DMS53 treated with DMSO at 0.1 percent for 48 hours (cell line): Measurements from ENCODE around the gene ITPR1.

Experiments used
- DNase-seq: peaks from one replicate; lab custom pipeline; 2025; ENCODE audit not compliant: unreplicated experiment; lab: John Stamatoyannopoulos, UW

ITPR1 gene

DNA sequence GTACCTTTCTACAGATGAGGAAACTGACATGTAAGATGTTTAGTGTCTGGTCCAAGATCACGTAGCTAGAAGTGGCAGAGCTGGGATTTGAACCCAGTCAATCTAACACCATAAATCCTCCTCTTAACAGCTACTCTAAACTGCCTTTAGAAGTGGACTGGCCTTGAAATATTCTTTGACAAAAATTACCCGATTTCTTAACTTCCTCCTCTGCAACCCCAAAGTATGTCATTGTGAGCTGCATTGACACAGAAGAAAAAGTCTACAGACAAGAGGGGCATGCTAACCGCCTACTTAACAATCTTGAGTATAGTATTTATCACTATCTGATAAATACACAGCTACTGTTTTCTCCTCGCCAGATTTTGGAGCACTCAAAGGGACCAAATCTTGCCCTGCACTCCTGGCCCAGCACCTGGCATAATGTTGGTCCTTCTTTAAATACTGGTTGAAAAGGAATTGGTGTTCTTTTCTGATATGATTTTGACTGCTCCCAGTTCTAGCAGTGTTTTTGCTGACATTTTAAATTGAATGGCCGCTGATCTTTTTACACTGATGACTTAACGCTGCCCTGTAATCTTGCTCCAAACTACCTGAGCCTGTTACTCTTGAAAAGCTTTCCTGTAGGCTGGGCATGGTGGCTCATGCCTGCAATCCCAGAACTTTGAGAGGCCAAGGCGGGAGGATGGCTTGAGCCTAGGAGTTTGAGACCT, 36.9 kb downstream of the ITPR1 start:
- no peak for DNase-seq

DNA sequence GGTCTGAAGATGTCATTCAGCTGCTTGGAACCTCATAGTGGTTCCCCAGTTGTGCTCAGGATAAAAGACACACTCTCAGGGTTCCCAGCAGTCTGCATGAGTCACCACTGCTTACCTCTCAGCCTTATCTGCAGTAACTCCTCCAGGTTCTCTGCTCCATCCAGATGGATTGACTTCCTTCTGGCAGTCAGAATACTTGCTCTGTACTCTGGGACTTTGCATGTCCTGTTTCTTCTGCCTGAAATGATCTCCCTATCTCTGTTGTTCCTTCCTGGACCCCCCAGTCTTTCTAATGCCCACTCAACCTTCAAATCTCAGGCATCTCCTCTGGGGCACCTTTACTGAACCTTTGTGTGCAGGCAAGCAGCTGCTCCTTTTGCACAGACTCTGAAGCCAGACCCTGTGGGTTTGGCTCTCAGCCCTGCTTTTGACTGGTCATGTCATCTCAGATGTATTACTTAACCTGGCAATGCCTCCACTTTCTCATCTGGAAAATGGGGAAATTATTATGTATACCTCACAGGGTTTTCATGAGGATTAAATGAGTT, 38.4 kb downstream of the ITPR1 start:
- DNase-seq = no peak

DNA sequence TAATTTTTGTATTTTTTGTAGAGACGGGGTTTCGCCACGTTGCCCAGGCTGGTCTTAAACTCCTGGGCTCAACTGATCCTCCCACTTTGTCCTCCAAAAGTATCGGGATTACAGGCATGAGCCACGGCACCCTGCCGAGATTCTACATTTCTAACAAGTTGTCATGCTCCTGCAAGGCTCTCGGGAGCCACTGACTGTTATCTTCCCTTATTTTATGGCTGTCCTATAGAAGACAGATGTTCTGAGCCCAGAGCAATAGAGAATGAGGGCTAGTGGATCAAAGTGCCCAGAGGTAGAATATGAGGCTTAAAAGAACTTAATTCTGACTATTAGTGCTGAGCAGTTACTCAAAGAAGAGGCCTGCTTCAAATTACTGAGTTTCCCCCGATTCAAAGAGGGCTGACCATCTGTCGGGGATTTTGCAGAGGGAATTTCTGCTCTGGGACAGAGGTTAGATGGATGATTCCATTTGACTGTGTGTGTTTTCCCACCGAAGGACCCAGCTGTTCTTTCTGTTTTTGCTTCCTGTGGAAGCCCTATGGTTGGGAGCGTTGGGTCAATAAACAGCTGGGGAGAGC, 39.5 kb downstream of the ITPR1 start:
- DNase-seq = no peak

DNA sequence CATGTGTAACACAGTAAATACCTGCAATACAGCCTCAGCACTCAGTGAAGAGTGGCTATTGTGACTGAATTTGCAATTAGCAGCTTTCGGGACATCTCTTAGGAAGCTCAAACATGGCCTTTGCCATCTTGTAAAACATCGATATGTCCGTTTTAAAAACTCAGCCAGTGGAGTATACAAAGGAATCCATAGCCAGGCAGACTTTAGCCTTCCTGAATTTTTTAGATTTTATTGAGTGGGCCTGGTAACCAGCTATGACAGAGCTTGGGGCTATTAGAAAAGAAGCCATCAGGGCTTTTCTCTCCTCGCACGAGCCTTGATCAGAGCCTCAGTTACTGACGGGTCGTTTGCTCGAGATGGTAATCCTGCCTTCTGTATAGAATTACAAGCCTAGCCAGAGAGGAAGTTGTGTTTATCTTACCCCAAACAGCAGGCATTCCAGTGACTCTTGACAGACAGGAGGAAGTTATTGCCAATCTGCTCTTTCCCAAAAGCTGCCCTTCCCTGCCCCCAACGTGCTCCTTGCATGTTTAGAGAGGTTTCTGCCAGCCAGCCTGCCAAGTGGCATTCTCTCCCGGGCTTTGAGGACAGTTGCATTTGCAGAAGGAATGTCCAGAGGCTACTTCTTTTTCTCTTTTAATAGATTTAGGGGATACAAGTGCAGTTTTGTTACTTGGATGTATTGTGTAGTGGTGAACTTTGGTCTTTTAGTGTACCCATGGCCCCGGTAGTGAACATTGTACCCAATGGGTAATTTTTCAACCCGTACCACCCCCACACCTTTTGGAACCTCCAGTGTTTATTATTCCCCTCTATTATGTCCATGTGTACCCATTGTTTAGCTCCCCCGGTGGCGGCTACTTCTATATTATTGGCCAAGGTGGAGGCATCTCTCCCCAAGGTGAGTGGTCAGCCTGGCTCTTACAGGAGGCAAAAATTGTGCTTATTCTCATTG, 40.6 kb downstream of the ITPR1 start:
- no peak for DNase-seq

DNA sequence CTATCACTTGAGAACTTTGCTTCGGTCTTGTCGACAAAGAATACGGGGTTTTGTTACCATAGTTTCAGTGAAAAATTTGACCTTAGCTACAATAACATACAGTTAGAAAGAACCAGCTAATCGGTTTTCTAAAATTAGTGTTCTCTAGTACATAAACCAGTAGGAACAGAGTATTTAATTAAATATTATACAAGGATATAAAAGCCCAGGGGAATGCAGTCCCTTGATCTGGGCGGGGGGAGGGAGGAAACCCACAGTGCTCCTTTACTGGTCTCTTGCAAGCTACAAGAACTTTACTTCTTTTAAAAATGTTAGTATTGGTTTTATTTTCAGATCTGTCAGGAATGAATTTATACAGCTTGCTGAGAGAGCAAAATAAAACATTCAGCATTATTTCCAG, 41.8 kb downstream of the ITPR1 start:
- DNase-seq = no peak

DNA sequence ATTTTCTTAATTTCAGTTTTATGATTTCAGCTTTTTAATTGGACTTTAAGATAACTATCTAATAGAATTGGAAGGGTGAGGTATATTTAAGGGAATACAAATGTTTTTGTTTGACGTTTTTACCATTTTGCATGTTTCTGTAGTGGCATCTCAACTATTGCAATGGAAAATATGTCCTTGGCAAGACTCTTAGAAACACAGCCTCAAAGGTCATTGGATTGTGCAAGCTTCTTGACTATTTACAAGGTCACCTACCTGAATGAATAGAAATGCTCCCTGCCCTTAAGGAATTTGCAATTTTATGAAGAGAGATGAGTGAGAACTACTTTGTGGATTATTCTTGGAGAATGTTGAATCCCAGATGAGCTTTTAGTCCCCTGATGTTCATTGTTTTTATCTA, 43.1 kb downstream of the ITPR1 start:
- DNase-seq = no peak

DNA sequence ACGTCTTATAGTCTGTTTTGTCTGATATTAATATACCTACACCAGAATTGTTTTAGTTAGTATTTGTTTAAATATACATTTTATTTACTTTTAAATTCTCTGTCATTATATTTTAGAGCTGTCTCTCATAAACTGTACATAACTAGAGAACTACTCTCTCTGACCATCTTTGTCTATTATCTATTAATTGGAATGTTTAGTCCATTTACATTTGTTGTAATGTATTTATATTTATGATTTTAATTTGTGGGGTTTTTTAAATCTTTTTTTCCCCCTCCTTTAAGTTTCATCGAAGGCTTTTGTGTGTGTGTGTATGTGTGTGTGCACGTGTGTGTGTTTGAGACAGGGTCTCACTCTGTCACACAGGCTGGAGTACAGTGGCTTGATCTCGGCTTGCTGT, 47.1 kb downstream of the ITPR1 start:
- DNase-seq = no peak

DNA sequence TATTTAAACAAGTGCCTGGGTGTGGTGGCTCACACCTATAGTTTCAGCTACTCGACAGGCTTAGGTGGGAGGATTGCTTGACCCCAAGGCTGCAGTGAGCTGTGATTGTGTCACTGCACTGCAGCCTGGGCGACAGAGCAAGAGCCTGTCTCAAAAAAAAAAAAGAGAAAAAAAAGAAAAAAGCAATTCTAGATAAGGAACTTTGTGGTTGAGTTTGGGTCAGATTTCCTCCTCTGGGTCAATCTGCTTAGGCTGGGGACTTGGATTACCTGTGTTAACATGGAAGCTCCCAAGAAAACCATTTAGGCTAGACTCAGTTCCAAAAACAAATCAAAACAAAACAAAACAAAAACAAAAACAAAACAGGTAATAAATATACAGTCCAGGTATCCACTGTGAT, 50.0 kb downstream of the ITPR1 start:
- DNase-seq = no peak

DNA sequence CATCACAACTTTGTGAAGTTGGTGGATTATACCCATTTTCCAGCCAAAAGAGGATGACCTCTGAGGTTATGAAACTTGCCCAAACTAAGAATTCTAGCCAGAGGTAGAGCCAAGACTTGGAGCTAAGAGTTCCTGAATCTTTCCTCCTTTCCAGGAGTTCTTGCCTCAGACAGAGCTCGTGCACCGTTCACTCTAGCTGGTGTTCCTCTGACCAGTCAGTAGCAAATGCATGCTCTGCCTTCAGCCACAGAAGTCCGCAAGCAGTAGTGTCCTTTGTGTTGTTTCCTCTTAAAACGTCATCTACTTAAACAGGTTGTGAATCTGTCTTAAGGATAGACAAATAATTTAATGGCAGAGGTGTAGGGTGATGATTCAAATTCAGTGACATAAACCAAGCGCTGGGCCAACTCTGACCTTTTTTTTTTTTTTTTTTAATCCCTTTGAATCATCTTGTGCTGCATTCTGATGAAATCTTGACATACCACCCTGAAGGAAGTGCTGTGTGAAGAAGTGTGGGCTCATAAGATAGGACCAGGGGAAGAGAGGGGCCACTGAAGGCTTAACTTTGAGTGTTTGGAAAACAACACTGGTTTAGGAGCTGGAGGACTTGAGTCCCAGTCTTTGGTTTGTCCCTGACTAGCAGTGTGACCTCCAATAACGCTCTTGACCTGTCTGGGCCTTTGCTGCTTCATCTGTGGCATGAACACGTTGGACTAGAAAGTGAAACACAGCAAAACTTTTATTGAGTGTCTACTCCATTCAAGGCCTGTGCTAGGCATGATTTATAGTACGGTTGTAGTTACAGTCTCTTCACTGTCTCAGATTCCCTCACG, 53.4 kb downstream of the ITPR1 start:
- no peak for DNase-seq

DNA sequence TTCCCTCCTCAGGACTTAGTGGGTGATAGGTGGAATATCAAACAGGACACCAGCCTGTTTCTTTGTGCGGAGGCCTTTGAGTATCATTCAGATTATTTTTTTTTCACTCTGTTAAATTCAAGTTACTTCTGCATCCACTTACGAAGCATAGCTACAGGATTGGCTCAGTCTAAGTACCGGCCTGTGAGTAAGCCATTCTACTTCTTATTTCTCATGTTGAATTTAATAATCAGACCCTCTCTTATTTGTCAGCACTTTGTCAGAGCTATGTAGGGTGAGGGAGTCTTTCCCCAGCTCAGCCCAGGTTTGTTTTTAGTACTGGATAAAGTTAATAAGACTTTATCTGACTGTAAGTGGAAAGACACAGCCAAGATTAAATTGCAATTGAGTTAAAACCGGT, 54.7 kb downstream of the ITPR1 start:
- no peak for DNase-seq

DNA sequence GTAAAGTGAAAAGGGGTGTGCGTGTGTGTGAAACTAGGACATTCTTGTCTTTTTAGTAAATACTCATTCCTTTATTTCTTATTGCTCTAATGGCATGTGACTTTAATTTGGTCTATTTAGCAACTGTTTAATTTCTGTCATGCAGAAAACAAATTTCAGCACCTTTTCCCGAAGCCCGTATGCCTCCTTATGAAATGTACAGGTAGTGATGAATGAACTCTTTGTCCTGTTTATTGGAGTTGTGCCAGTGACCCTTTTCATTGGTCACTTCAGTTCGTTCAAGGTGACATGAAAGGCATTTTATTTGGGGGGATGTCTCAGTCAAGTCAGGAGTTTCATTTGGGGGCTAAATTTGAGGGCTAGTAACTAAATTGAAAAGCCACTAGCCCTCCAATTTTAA, 55.2 kb downstream of the ITPR1 start:
- no peak for DNase-seq

DNA sequence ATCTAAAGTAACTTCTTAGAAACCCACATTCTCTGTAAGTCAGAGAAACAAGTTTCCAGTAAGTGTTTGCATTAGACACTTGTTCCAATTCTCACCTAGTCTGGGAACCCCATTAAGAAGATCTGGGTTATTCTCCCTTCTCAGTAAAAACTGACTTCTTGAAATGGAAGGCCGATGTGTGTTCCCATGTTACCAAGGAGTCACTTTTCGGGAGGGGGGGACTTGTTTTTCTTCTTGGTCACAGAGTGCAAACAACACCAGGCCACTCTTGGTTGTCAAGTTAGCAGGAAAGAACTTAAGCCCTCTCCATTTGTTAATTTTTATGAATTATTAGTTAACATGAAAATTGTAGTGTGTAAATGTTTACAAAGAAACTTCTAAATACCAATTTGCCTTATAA, 55.6 kb downstream of the ITPR1 start:
- no peak for DNase-seq

DNA sequence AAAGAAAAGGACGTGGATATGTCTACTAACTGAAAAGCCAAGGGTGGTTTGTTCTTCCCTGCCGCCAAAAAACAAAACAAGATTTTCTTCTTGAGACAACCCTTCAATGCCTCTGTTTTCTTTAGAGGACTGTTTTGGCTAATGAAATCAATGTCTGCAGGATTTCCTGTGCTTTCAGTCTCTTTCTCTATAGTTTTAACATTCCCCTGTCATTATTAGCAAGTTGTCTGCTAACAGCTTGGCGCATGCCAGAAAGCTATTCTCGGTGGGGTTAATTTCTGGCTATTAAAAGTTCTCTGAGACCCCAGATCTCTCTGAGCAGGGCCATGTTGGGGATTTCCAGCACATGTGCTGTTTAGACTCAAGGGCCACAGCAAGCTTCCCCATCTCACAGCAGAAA, 56.7 kb downstream of the ITPR1 start:
- no peak for DNase-seq

DNA sequence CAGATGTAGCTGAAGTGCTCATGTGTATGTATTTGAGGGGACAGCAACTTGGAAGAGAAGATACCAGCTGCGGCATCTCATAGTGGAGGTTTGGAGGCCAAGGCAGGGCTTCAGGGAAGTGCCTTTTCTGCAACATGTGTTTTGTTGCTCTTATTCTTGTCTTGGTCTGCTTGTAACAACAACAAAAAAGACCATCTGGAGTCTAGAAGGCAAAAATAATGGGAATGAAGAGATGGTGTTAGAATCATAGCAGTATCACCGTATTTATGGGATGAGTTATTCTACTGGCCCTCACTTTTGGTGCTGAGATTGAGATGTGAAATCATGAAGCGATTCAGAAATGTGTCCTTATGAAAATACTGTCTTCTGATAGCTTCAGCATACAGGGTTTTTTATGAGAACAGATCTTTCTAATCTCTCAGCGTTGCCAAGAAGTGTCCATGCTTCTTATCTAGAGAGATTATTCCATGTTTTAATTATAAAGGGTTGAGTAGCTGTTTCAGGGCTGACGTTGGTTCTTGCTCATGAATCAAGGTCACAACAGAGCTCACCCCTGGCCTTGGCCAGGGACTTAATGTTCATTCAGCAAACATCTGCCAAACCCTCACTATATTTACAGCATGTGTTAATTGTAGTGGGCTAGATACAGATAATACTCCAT, 58.0 kb downstream of the ITPR1 start:
- DNase-seq = no peak

DNA sequence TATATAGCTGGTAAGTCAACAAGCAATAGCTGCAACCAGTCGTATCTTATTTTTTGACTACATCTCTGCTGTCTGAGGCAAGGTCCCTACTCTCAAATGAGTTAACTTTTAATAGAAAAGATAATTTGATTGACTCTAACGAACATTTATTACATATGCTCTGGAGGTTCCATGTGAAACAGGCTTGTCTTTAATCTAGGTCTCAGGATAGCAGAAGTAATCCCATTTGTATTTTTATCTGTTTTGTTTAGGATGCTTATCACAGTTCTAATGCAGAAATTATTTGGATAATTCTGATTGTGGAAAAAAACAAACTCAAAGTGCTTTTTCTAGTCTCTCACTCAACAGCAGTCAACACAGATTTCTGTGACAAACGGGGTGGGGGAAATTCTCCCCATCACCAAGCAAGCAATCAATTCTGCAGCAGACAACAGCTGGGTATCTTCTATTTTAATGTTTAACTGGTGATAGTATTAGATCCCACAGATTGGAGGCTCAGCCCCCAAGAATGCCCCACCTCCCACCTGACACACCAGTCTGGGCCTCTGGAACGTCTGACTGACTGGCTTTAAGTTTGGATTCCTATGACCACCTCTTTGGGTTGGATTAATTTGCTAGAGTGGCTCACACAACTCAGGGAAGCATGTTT, 58.8 kb downstream of the ITPR1 start:
- DNase-seq = no peak

DNA sequence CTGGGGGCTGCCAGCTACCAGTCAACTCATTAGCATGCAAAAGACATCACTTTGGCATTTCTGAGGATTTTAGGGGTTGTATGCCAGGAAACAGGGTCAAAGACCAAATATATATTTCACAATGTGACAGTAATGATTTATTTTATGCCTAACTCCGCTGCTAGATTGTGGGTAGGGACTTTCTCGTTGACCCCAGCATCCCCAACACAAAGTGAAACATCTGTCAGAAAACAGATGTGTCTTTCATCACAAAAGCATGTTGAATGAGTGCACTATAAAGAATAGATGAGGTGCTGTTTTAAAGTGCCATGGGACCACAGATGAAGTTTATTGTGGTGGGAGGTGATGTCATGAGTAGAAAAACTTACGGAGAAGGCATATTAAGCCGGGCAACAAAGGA, 59.7 kb downstream of the ITPR1 start:
- no peak for DNase-seq

DNA sequence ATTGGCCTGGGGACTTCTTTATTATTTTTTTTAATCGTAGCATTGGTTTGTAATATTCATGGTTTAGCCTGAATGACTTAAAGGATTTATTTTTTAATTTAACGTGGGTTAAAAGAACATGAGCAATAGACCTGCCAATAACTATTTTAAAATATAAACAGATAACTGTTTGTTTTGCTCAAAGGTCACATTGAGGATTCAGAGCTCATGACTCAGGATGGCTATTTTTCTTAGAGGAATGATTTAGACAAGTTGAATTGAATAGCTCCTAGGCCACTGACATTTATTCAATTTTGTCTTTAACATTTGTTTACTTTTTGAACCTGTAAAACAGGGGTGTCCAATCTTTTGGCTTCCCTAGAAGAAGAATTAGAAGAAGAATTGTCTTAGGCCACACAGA, 68.5 kb downstream of the ITPR1 start:
- DNase-seq = no peak

DNA sequence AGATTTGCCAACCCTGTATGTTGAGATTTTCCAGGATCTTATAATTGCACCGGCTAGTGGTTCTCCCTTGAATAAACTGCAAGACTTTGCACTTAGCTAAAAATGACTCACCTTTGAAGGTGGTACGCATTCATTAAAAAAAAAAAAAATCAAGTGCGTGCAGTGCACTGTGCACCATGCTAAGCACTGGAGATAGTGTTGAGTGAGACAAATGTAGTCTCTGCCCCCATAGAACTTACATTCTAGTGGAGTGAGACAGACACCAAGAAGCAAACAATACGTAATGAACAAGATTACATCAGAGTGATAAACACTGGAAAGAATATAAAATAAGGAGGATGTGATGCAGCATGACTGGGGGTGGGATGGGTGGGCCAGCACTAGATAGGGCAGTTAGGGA, 69.4 kb downstream of the ITPR1 start:
- DNase-seq = no peak

DNA sequence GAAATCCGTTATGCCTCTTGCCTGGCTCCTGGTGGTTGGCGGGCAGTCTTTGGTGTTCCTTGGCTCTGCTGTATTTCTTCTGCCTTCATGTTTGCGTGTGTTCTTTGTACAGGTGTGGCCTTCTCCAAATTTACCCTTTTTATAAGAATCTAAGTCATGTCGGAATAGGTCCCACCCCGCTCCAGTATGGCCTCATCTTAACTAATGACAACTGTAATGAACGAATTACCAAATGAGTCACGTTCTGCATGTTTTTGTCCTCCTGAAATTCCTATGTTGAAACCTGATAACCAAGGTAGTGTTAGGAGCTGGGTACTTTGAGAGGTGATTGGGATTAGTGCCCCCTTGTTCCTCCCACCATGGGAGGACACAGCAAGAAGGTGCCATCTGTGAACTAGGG, 71.1 kb downstream of the ITPR1 start:
- no peak for DNase-seq
